ENCODE measurements around the gene VAPB. TPM values are rescaled to one million over a fixed set of nuclear protein-coding genes. Genes with fewer than 3 reads are reported as not detected.

The VAPB gene
- total and polyA plus RNA-seq, 4 experiments from 2014 or later, result 27.6 to 40.1 (median 33.0) TPM

DNA sequence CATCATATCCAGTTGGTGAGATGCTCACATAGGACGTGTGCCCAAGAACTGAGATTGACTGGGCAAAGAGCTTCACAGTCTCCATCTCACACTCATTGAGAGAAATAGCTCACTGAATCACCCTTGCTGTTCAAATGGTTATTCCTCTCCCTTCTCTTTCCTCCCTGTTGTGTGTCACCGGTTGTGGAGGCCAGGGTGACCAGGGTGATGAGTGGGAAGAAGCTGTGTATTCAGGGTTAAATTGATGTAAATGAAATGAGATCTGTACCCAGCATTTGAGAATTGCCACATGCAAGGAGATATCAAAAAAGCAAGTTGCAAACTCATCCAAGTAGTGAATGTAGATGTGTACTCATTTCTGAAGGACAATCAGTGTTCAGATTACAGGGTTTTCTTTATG is 36.6 kb upstream of the VAPB start:
- DNase-seq, result no peak
- Histone ChIP-seq H3K4me3 (ENCODE audit: low read length in 2 of 2) (no peak overlapping the region), H3K27me3 (ENCODE audit: insufficient read depth, low read length) (no peaks in the 10 kb centered on the region), H3K27ac (ENCODE audit: low read depth, low read length) (no peak overlapping the region), H3K4me1 (ENCODE audit: insufficient read depth, low read length) (no peaks in the 10 kb centered on the region), H3K36me3 (ENCODE audit: insufficient read depth, low read length) (peaks cover 8% of the 10 kb centered on the region), H3K9me3 (ENCODE audit: control insufficient read depth in 1 of 2, low read length in 2 of 2) (no peaks in the 10 kb centered on the region)
- CTCF ChIA-PET (ENCODE audit: partially characterized antibody), result no interaction called here
- Mint-ChIP-seq H3K4me3 (no peak overlapping the region), H3K27me3 (no peaks in the 10 kb centered on the region), H3K9me3 (no peaks in the 10 kb centered on the region), H3K36me3 (peaks cover 39 to 59% of the 10 kb centered on the region in 2 donors), H3K4me1 (peaks cover 0 to 2% (median under 1%) of the 10 kb centered on the region in 4 donors), H3K27ac (peak overlapping the region in 2 of 7 donors; percentile 39 to 51)
- POLR2A ChIA-PET (ENCODE audit: partially characterized antibody), result no interaction called here
- intact Hi-C loops (cut with micrococcal nuclease), result no loop called here

GRCh38 chr20:58359441-58359840 is 29.6 kb upstream of the VAPB start:
- H3K27ac ChIP-seq (ENCODE audit: low read depth, low read length), result no peak overlapping the region
- H3K27me3 Mint-ChIP-seq, result no peaks in the 10 kb centered on the region
- no peaks in the 10 kb centered on the region for H3K9me3 ChIP-seq (ENCODE audit: control insufficient read depth in 1 of 2, low read length in 2 of 2)
- DNase-seq, result no peak
- no peaks in the 10 kb centered on the region for H3K9me3 Mint-ChIP-seq
- H3K36me3 ChIP-seq (ENCODE audit: insufficient read depth, low read length), result peaks cover 16% of the 10 kb centered on the region
- no peaks in the 10 kb centered on the region for H3K4me1 ChIP-seq (ENCODE audit: insufficient read depth, low read length)
- ChIA-PET POLR2A (ENCODE audit: partially characterized antibody) (no interaction called here), CTCF (ENCODE audit: partially characterized antibody) (no interaction called here)
- peaks cover 0 to 3% (median 0%) of the 10 kb centered on the region in 4 donors for H3K4me1 Mint-ChIP-seq
- intact Hi-C loops (cut with micrococcal nuclease), result no loop called here
- H3K4me3 ChIP-seq (ENCODE audit: low read length in 2 of 2), result no peak overlapping the region
- no peaks in the 10 kb centered on the region for H3K27me3 ChIP-seq (ENCODE audit: insufficient read depth, low read length)
- peaks cover 61 to 80% of the 10 kb centered on the region in 2 donors for H3K36me3 Mint-ChIP-seq
- no peak overlapping the region for H3K27ac Mint-ChIP-seq
- no peak overlapping the region for H3K4me3 Mint-ChIP-seq

DNA sequence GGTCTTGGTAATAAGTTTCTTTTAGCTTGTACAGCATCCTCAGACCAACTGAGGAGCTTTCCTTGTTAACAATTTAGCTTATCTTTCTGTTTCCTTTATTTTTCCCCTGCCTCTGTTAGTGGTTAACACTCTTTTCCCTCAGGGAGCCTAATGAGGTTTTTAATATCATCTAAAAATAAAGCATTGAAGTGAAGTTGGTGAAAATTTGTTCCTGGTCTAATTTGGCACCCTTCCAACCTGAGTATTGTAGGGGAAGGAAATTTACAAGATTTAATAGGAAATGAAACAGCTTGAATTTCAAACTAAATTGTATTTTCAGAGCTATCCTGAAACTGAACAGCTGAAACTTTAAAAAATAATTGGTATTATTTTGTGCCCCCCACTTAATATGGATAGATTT is 28.1 kb upstream of the VAPB start:
- Mint-ChIP-seq H3K9me3 (no peaks in the 10 kb centered on the region), H3K27ac (no peak overlapping the region), H3K36me3 (peaks cover 58 to 74% of the 10 kb centered on the region in 2 donors), H3K27me3 (no peaks in the 10 kb centered on the region), H3K4me3 (no peak overlapping the region), H3K4me1 (peaks cover 0 to 3% (median 0%) of the 10 kb centered on the region in 4 donors)
- Histone ChIP-seq H3K4me3 (ENCODE audit: low read length in 2 of 2) (no peak overlapping the region), H3K27me3 (ENCODE audit: insufficient read depth, low read length) (no peaks in the 10 kb centered on the region), H3K4me1 (ENCODE audit: insufficient read depth, low read length) (no peaks in the 10 kb centered on the region), H3K27ac (ENCODE audit: low read depth, low read length) (no peak overlapping the region), H3K36me3 (ENCODE audit: insufficient read depth, low read length) (peaks cover 8% of the 10 kb centered on the region), H3K9me3 (ENCODE audit: control insufficient read depth in 1 of 2, low read length in 2 of 2) (no peaks in the 10 kb centered on the region)
- POLR2A ChIA-PET (ENCODE audit: partially characterized antibody), result no interaction called here
- CTCF ChIA-PET (ENCODE audit: partially characterized antibody), result interaction anchor here (0.8 to 1.3 kb wide), 3 partner anchors 12 to 1135 kb away, joined by 3 to 4 read pairs (median 3); no protein-coding TSS in a partner anchor
- no peak for DNase-seq
- intact Hi-C loops (cut with micrococcal nuclease), result no loop called here

- no peaks in the 10 kb centered on the region for H3K27me3 ChIP-seq (ENCODE audit: insufficient read depth, low read length)
- H3K27ac ChIP-seq (ENCODE audit: low read depth, low read length), result no peak overlapping the region
- peaks cover 62 to 75% of the 10 kb centered on the region in 2 donors for H3K36me3 Mint-ChIP-seq
- intact Hi-C loops (cut with micrococcal nuclease), result no loop called here
- H3K4me1 ChIP-seq (ENCODE audit: insufficient read depth, low read length), result no peaks in the 10 kb centered on the region
- ChIA-PET CTCF (ENCODE audit: partially characterized antibody) (interaction anchor here (1.2 kb wide), 1 partner anchor 1134 kb away, joined by 4 read pairs; no protein-coding TSS in a partner anchor), POLR2A (ENCODE audit: partially characterized antibody) (no interaction called here)
- no peak for DNase-seq
- no peak overlapping the region for H3K4me3 Mint-ChIP-seq
- H3K27ac Mint-ChIP-seq, result peak overlapping the region in 2 of 7 donors; percentile 5 to 12
- no peak overlapping the region for H3K4me3 ChIP-seq (ENCODE audit: low read length in 2 of 2)
- H3K36me3 ChIP-seq (ENCODE audit: insufficient read depth, low read length), result peaks cover 8% of the 10 kb centered on the region
- H3K9me3 ChIP-seq (ENCODE audit: control insufficient read depth in 1 of 2, low read length in 2 of 2), result no peaks in the 10 kb centered on the region
- peaks cover 0 to 3% (median 0%) of the 10 kb centered on the region in 4 donors for H3K4me1 Mint-ChIP-seq
- no peaks in the 10 kb centered on the region for H3K27me3 Mint-ChIP-seq
- no peaks in the 10 kb centered on the region for H3K9me3 Mint-ChIP-seq
Observed at GRCh38 chr20:58361481-58362205, 27.4 kb upstream of the VAPB start.

- ChIA-PET CTCF (ENCODE audit: partially characterized antibody) (no interaction called here), POLR2A (ENCODE audit: partially characterized antibody) (no interaction called here)
- H3K27ac ChIP-seq (ENCODE audit: low read depth, low read length), result no peak overlapping the region
- H3K36me3 Mint-ChIP-seq, result peaks cover 57 to 72% of the 10 kb centered on the region in 2 donors
- peaks cover 8% of the 10 kb centered on the region for H3K36me3 ChIP-seq (ENCODE audit: insufficient read depth, low read length)
- H3K27ac Mint-ChIP-seq, result peak overlapping the region in 1 of 7 donors; percentile 5
- H3K27me3 ChIP-seq (ENCODE audit: insufficient read depth, low read length), result no peaks in the 10 kb centered on the region
- no peak for DNase-seq
- intact Hi-C loops (cut with micrococcal nuclease), result no loop called here
- no peaks in the 10 kb centered on the region for H3K4me1 ChIP-seq (ENCODE audit: insufficient read depth, low read length)
- peaks cover 0 to 3% (median 0%) of the 10 kb centered on the region in 4 donors for H3K4me1 Mint-ChIP-seq
- H3K9me3 Mint-ChIP-seq, result no peaks in the 10 kb centered on the region
- H3K27me3 Mint-ChIP-seq, result no peaks in the 10 kb centered on the region
- no peaks in the 10 kb centered on the region for H3K9me3 ChIP-seq (ENCODE audit: control insufficient read depth in 1 of 2, low read length in 2 of 2)
- no peak overlapping the region for H3K4me3 Mint-ChIP-seq
- no peak overlapping the region for H3K4me3 ChIP-seq (ENCODE audit: low read length in 2 of 2)
Observed at GRCh38 chr20:58362206-58362516, 26.9 kb upstream of the VAPB start.

- intact Hi-C loops (cut with micrococcal nuclease), result no loop called here
- Histone ChIP-seq H3K27me3 (ENCODE audit: insufficient read depth, low read length) (no peaks in the 10 kb centered on the region), H3K4me3 (ENCODE audit: low read length in 2 of 2) (no peak overlapping the region), H3K36me3 (ENCODE audit: insufficient read depth, low read length) (peaks cover 4% of the 10 kb centered on the region), H3K27ac (ENCODE audit: low read depth, low read length) (no peak overlapping the region), H3K4me1 (ENCODE audit: insufficient read depth, low read length) (no peaks in the 10 kb centered on the region), H3K9me3 (ENCODE audit: control insufficient read depth in 1 of 2, low read length in 2 of 2) (no peaks in the 10 kb centered on the region)
- H3K9me3 Mint-ChIP-seq, result no peaks in the 10 kb centered on the region
- ChIA-PET POLR2A (ENCODE audit: partially characterized antibody) (no interaction called here), CTCF (ENCODE audit: partially characterized antibody) (no interaction called here)
- H3K27me3 Mint-ChIP-seq, result no peaks in the 10 kb centered on the region
- H3K4me1 Mint-ChIP-seq, result peaks cover 0 to 3% (median 0%) of the 10 kb centered on the region in 4 donors
- H3K27ac Mint-ChIP-seq, result no peak overlapping the region
- DNase-seq, result no peak
- no peak overlapping the region for H3K4me3 Mint-ChIP-seq
- H3K36me3 Mint-ChIP-seq, result peaks cover 52 to 68% of the 10 kb centered on the region in 2 donors
Observed at GRCh38 chr20:58362970-58363369, 26.1 kb upstream of the VAPB start.

DNA sequence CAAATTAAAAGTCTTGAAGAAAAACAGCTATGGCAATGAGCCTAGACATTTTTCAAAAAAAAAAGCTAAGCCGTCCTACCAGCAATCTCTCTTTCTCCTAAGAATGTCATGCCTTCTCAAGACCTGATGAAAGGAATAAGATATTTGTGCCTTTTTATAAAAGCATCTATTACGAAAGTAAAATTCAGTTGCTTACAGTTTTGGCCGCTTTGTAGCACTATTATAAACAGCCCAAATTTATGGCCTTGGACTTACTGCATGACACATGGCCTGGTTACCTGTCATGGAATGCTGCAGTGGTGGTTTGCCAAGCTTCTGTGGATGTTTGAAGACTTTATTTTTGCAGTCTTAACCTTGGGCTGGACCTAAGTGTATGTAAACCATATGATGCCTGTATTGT is 22.2 kb upstream of the VAPB start:
- H3K4me1 ChIP-seq (ENCODE audit: insufficient read depth, low read length), result no peaks in the 10 kb centered on the region
- H3K27ac ChIP-seq (ENCODE audit: low read depth, low read length), result no peak overlapping the region
- DNase-seq, result no peak
- no peaks in the 10 kb centered on the region for H3K9me3 ChIP-seq (ENCODE audit: control insufficient read depth in 1 of 2, low read length in 2 of 2)
- H3K4me1 Mint-ChIP-seq, result peaks cover 0 to 3% (median 0%) of the 10 kb centered on the region in 4 donors
- no peak overlapping the region for H3K27ac Mint-ChIP-seq
- H3K9me3 Mint-ChIP-seq, result no peaks in the 10 kb centered on the region
- H3K27me3 ChIP-seq (ENCODE audit: insufficient read depth, low read length), result no peaks in the 10 kb centered on the region
- H3K4me3 Mint-ChIP-seq, result no peak overlapping the region
- no peak overlapping the region for H3K4me3 ChIP-seq (ENCODE audit: low read length in 2 of 2)
- intact Hi-C loops (cut with micrococcal nuclease), result no loop called here
- H3K36me3 Mint-ChIP-seq, result peaks cover 28 to 41% of the 10 kb centered on the region in 2 donors
- POLR2A ChIA-PET (ENCODE audit: partially characterized antibody), result no interaction called here
- H3K27me3 Mint-ChIP-seq, result no peaks in the 10 kb centered on the region
- H3K36me3 ChIP-seq (ENCODE audit: insufficient read depth, low read length), result no peaks in the 10 kb centered on the region
- CTCF ChIA-PET (ENCODE audit: partially characterized antibody), result no interaction called here

All from CD4-positive, alpha-beta memory T cell (primary cell).